OCI-LY7 (cell line): ENCODE results near the gene SIRPG. TPM values are rescaled to one million over a fixed set of nuclear protein-coding genes. Genes with fewer than 3 reads are reported as not detected.

Experiments
- BruUV-seq: library from RNA; stranded (reverse); fragments of 400-500 nt; replicated peaks from 2 replicates; lab custom pipeline; 2021; lab: Mats Ljungman, UMichigan
- CTCF ChIA-PET: fragments of 300-600 bp; sonication (Branson Sonifier 250); formaldehyde crosslinking; loops from one replicate; lab custom pipeline; 2022; ENCODE audit warnings: antibody characterized with exemption; ENCODE audit not compliant: unreplicated experiment; lab: Charles Lee
- POLR2A ChIA-PET: fragments of 300-600 bp; sonication (Branson Sonifier 250); formaldehyde crosslinking; loops from one replicate; lab custom pipeline; 2022; ENCODE audit warnings: antibody characterized with exemption; lab: Charles Lee
- DNase-seq: peaks from one replicate; pipeline ENCODE4 v3.0.0-alpha.2; 2015; ENCODE audit warnings: low spot score
- H2AFZ ChIP-seq: fragments of 200-600 bp; sonication (generic), shearing (Covaris generic); 2 replicates; pipeline ENCODE4 v1.6.1; 2014; ENCODE audit warnings: mild to moderate bottlenecking, antibody characterized with exemption, low read length, moderate library complexity
- H3K27ac ChIP-seq: fragments of 200-600 bp; sonication (generic); 2 replicates; pipeline ENCODE4 v1.5.1; 2014; ENCODE audit warnings: mixed run types, low read depth, mild to moderate bottlenecking, moderate library complexity, low read length, inconsistent platforms; ENCODE audit not compliant: poor library complexity, severe bottlenecking
- H3K36me3 ChIP-seq: fragments of 200-600 bp; sonication (generic); 2 replicates; pipeline ENCODE4 v1.6.1; 2014; ENCODE audit warnings: mild to moderate bottlenecking, antibody characterized with exemption, low read length, moderate library complexity, mixed read lengths; ENCODE audit not compliant: insufficient read depth
- H3K4me1 ChIP-seq: fragments of 200-600 bp; sonication (generic); 2 replicates; pipeline ENCODE4 v1.5.1; 2014; ENCODE audit warnings: mild to moderate bottlenecking, low read length; ENCODE audit not compliant: insufficient read depth, poor library complexity, severe bottlenecking
- H3K4me2 ChIP-seq: fragments of 200-600 bp; sonication (generic); 2 replicates; pipeline ENCODE4 v1.6.1; 2014; ENCODE audit warnings: mild to moderate bottlenecking, low read length
- H3K4me3 ChIP-seq: fragments of 200-600 bp; sonication (generic); 2 replicates; pipeline ENCODE4 v1.5.1; 2014; ENCODE audit warnings: mild to moderate bottlenecking, low read depth, low read length; ENCODE audit not compliant: poor library complexity, severe bottlenecking
- H3K79me2 ChIP-seq: fragments of 200-600 bp; sonication (generic); 2 replicates; pipeline ENCODE4 v1.6.1; 2016; ENCODE audit warnings: low read depth, mild to moderate bottlenecking, low read length, moderate library complexity, mixed read lengths; ENCODE audit not compliant: insufficient read depth
- H3K9me2 ChIP-seq: fragments of 200-600 bp; sonication (generic); 2 replicates; pipeline ENCODE4 v1.6.1; 2016; ENCODE audit warnings: mild to moderate bottlenecking, low read length, mixed read lengths; ENCODE audit not compliant: insufficient read depth
- H3K9me3 ChIP-seq: fragments of 200-600 bp; sonication (generic); 2 replicates; pipeline ENCODE4 v1.6.1; 2014; ENCODE audit warnings: mild to moderate bottlenecking, mixed run types, low read length, mixed read lengths
- H4K20me1 ChIP-seq: fragments of 200-600 bp; sonication (generic); 2 replicates; pipeline ENCODE4 v1.6.1; 2014; ENCODE audit warnings: mild to moderate bottlenecking, antibody characterized with exemption, low read length, moderate library complexity, mixed read lengths; ENCODE audit not compliant: insufficient read depth
- EZH2phosphoT487 ChIP-seq: fragments of 200-600 bp; sonication (generic); IDR thresholded peaks from 2 replicates; pipeline ENCODE4 v1.6.1; 2018; ENCODE audit warnings: low read depth, borderline replicate concordance, mild to moderate bottlenecking, mixed run types, antibody characterized with exemption, low read length, moderate library complexity, mixed read lengths
- intact Hi-C: fragments of 100-400 bp; cut with micrococcal nuclease; formaldehyde crosslinking; loops from one replicate; pipeline ENCODE4 v1.10.0; 2022; ENCODE audit not compliant: unreplicated experiment
- total RNA-seq, 2 experiments: library from RNA; depleted of rRNA in 1 of 2; stranded (reverse); fragments of >200 nt in 1 of 2; shearing (Covaris generic) in 1 of 2; gene quantifications; 2 replicates each; pipeline ENCODE4 v1.2.3, GENCODE V29; 2014 to 2022
- TF ChIP-seq, protein P1 (sequence below): fragments of 200-600 bp; sonication (generic); conservative IDR thresholded peaks from 2 replicates; pipeline ENCODE4 v1.5.1; 2014; ENCODE audit warnings: mild to moderate bottlenecking, antibody characterized with exemption, low read length, moderate library complexity, mixed read lengths

The SIRPG gene
- total RNA-seq, 2 experiments from 2014 or later, result not detected

DNA sequence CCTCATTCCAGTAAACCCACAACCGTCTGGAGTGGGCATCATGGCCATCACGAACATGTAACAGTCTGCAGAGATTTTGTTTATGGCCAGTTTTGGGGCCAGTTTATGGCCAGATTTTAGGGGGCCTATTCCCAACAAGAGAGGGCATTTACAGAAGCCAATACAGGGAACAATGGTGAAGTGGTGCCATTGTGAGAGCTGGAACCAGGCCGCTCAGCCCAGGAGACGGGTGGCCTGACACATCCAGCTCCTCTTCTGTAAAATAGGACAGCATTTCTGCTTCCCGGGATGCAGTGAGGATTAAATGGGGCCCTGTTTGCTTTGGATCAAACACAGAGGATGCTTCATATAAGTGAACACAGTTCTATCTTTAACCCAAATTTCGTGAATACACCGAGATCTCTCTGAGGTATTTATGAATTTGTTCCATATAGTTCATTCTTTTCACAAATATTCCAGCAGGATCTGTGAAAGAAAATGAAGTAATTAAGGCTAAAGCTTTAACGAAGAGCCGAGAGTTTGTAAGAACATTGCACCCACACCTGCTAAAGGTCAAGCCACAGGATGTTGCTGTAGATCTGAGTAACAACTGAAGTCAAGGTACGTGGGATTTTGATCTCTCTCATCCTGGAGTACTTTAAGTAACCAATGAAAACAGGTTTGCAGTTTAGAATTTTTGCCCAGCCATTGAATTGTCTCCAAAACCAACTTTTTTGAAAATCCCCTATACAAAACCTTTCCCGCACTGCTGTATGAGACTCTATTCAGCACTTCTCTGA lies 14.5 kb upstream of the SIRPG start:
- Histone ChIP-seq H3K4me2 (no peak overlapping the region), H3K27ac (no peak overlapping the region), H3K79me2 (no peaks in the 10 kb centered on the region), H4K20me1 (no peaks in the 10 kb centered on the region), H3K4me1 (no peaks in the 10 kb centered on the region), H2AFZ (no peak overlapping the region), H3K9me2 (no peaks in the 10 kb centered on the region), H3K9me3 (no peaks in the 10 kb centered on the region), H3K36me3 (no peaks in the 10 kb centered on the region), H3K4me3 (no peak overlapping the region)
- TF ChIP-seq, protein P1, sequence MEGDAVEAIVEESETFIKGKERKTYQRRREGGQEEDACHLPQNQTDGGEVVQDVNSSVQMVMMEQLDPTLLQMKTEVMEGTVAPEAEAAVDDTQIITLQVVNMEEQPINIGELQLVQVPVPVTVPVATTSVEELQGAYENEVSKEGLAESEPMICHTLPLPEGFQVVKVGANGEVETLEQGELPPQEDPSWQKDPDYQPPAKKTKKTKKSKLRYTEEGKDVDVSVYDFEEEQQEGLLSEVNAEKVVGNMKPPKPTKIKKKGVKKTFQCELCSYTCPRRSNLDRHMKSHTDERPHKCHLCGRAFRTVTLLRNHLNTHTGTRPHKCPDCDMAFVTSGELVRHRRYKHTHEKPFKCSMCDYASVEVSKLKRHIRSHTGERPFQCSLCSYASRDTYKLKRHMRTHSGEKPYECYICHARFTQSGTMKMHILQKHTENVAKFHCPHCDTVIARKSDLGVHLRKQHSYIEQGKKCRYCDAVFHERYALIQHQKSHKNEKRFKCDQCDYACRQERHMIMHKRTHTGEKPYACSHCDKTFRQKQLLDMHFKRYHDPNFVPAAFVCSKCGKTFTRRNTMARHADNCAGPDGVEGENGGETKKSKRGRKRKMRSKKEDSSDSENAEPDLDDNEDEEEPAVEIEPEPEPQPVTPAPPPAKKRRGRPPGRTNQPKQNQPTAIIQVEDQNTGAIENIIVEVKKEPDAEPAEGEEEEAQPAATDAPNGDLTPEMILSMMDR, result no peak
- TF ChIP-seq EZH2phosphoT487, result no peak
- POLR2A ChIA-PET, result no interaction called here
- CTCF ChIA-PET, result no interaction called here
- no TSS peak for BruUV-seq
- DNase-seq, result no peak
- intact Hi-C loops, result no loop called here

DNA sequence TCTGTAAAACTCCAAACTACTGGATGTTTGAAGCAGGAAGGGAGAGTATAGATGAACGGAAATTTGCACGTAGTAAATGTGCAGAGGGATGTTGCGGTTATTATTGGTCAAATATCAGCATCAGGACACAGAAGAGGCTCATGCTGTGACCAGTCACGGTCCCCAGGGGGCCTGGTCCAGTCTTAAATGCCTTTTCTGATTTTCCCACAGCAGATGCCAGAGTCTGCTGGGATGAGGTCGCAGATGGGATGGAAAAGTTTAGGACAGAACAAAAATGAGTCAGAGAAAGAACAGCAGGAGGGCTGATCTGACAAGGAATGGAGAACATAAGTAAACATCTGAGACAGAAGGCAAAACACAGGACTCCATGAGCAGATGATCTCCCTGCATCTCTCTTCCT lies 11.7 kb upstream of the SIRPG start:
- TF ChIP-seq, protein P1, result no peak
- no peak for TF ChIP-seq EZH2phosphoT487
- Histone ChIP-seq H3K4me1 (no peaks in the 10 kb centered on the region), H3K79me2 (no peaks in the 10 kb centered on the region), H3K9me3 (no peaks in the 10 kb centered on the region), H3K36me3 (no peaks in the 10 kb centered on the region), H3K4me2 (no peak overlapping the region), H2AFZ (no peak overlapping the region), H3K27ac (no peak overlapping the region), H3K4me3 (no peak overlapping the region), H3K9me2 (no peaks in the 10 kb centered on the region), H4K20me1 (no peaks in the 10 kb centered on the region)
- no TSS peak for BruUV-seq
- no peak for DNase-seq
- CTCF ChIA-PET, result no interaction called here
- POLR2A ChIA-PET, result interaction anchor here (1.1 kb wide), 1 partner anchor 10 kb away, joined by 3 read pairs; no protein-coding TSS in a partner anchor
- intact Hi-C loops, result no loop called here

DNA sequence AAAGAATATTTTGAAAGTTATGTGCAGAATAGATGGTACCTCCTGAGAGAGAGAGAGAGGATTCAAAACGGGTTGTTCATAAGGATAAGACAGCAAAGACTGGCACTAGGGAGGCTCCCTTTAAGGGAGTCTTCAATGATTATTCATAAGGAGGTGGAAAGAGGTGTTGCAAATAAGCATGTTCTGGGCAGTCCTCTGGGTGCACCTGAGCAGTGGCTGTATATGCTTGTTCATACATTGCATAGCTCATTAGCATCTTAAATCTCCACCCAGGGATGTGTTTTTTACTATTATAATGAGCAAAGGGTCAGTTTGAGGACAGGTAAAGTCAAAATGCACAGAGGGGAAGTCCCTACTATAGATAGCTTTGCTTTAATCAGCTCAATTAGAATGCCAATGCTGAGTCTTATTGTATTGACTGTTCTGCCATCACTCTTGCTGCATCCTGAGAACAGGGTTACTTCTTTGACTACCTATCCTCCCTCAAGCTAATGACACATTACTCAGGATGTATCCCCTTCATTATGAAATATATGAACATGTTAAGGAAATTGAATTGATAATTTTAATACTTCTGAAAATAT lies 10.0 kb upstream of the SIRPG start:
- H3K27ac ChIP-seq, result no peak overlapping the region
- H3K36me3 ChIP-seq, result no peaks in the 10 kb centered on the region
- TF ChIP-seq, protein P1, result no peak
- no peak for TF ChIP-seq EZH2phosphoT487
- no peaks in the 10 kb centered on the region for H3K79me2 ChIP-seq
- H4K20me1 ChIP-seq, result no peaks in the 10 kb centered on the region
- H3K9me3 ChIP-seq, result no peaks in the 10 kb centered on the region
- no peaks in the 10 kb centered on the region for H3K4me1 ChIP-seq
- H3K9me2 ChIP-seq, result no peaks in the 10 kb centered on the region
- BruUV-seq, result no TSS peak
- ChIA-PET CTCF (no interaction called here), POLR2A (interaction anchor here (0.5 kb wide), 1 partner anchor 121 kb away, joined by 3 read pairs; no protein-coding TSS in a partner anchor)
- no peak overlapping the region for H3K4me2 ChIP-seq
- no peak for DNase-seq
- H2AFZ ChIP-seq, result no peak overlapping the region
- no peak overlapping the region for H3K4me3 ChIP-seq
- intact Hi-C loops, result no loop called here
